ENCODE measurements around the gene DESI1.

GRCh38 chr22:41550952-41551491 lies 69.8 kb downstream of the DESI1 start:
- TF ChIP-seq CTCF (IDR thresholded peaks at IDR 0.05) (no peak), POLR2A (IDR thresholded peaks at IDR 0.05) (no peak)

All from upper lobe of left lung (tissue), 4 donors.